ENCODE measurements around the gene CCDC197. TPM values are rescaled to one million over a fixed set of nuclear protein-coding genes. Genes with fewer than 3 reads are reported as not detected.

The CCDC197 gene
- total RNA-seq (2014; rRNA removed; shearing (Covaris generic)), result not detected in 2 replicates
- polyA plus RNA-seq (2015; cell fraction: cytosol; rRNA removed), result not detected in 2 replicates
- not detected in 2 replicates for polyA plus RNA-seq (2015; cell fraction: nucleus; rRNA removed)

DNA sequence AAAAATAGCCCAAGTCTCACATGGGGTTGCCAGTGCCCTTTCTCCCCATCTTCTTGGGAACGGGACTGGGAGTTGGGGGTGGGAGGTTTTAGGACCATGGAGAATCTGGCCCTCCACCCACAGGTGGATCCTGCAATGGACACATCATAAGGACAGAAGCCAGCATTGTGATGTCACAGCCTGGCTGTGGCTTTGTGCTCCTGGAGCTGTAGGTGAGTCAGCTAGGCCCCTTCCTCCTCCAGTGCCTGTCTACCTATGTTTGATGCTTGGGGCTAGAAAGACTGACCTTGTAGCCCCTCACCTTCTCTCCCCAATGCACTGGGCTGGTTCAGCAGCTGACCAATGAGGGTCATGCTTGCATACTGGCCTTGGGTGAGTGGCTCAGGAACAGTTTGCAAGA, at the start of gene CCDC197:
Gene CCDC197, plus strand, starts transcription at position 220 of the 400 bp plus-strand sequence. CDS start 831 bp downstream, outside the sequence.
- DNase-seq (ENCODE audit: low read depth), result peak; percentile 31

GRCh38 chr14:93949511-93950075, 47.5 kb upstream of the CCDC197 start:
- DNase-seq (ENCODE audit: low read depth), result no peak

- no peak for DNase-seq (ENCODE audit: low read depth)
Observed at GRCh38 chr14:93950948-93951634, 46.0 kb upstream of the CCDC197 start.

- DNase-seq (ENCODE audit: low read depth), result peak; percentile 21
Observed at GRCh38 chr14:93951635-93952540, 45.2 kb upstream of the CCDC197 start.

GRCh38 chr14:93952829-93953228, 44.3 kb upstream of the CCDC197 start:
- DNase-seq (ENCODE audit: low read depth), result no peak

DNA sequence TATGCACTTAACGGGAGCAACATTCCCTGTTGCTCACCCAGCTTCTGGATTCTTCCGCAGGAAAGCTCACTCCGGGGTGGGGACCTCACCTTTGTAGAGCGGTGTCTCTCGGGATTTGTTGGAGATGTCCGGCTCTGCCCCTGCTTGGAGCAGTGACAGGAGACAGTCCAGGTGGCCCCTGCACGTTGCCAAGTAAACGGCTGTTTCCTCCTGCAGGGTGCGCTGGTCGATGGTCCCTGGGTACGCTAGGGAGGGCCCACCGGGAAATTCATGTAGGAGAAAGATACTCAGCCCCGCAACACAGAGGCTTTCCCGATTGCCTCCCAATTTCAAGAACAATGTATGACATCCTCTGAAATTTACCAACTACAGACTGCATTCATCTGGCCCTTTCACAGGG, 43.8 kb upstream of the CCDC197 start:
- DNase-seq (ENCODE audit: low read depth), result no peak

- no peak for DNase-seq (ENCODE audit: low read depth)
Observed at GRCh38 chr14:93953739-93954515, 43.2 kb upstream of the CCDC197 start.

GRCh38 chr14:93954516-93954830, 42.6 kb upstream of the CCDC197 start:
- DNase-seq (ENCODE audit: low read depth), result no peak

- no peak for DNase-seq (ENCODE audit: low read depth)
Observed at GRCh38 chr14:93954900-93955849, 41.9 kb upstream of the CCDC197 start.

GRCh38 chr14:93955850-93956481, 41.1 kb upstream of the CCDC197 start:
- DNase-seq (ENCODE audit: low read depth), result no peak

DNA sequence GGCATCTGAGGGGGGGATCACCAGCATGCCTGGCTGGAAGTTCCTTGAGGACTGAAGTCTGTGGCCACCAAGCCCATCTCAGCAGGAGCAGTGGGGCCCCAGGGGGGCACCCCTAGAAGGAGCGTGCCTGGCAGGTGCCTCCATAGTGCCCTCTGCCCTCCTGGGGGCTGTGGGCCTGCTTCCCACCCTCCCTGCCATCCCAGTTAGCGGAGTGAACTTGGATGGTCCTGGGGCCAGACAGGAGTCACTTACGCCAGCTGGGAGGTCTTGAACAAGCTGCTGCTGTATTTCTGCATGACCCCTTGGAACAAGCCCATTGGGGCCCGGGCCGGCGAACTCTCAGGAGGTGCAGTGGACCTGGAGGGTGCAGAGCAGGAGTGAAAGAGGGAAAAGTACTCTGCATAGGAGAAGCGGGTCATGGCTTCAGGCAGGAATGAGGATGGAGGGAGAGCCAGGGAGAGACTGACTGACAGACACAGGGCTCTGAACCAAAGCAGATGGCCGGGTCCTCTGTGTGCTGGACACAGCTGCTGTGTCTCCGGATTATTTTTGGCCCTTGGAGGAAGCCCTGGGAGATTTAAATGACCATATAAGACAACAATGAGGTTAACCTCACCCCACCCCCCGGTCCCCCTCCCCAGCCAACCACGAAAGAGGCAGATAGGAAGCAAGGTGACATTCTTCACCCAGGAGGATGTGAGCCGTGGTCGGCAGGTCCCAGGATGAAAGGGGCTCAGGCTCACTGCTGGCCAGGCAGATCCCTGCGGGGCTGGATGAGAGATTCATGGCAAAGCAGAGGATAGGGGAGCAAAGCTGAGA, 40.4 kb upstream of the CCDC197 start:
- DNase-seq (ENCODE audit: low read depth), result no peak

DNA sequence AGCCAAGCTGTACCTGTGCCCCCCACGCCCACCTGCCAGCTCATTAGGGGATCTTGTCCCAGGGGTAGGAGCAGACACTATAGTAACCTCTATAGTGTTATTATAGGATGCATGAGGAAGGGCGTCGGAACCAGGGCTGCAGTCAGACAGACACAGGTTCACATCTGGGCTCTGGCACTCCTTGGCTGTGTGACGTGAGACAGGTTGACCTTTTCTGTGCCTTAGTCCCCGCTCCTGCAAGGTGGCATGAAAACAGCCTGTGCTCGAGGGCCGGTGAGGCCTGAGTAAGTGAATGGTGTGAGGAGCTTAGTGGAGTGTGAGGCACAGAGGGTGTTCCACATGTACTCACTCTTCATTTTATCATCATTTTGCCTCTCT, 39.8 kb upstream of the CCDC197 start:
- no peak for DNase-seq (ENCODE audit: low read depth)

GRCh38 chr14:93957751-93958566, 39.1 kb upstream of the CCDC197 start:
- DNase-seq (ENCODE audit: low read depth), result no peak

DNA sequence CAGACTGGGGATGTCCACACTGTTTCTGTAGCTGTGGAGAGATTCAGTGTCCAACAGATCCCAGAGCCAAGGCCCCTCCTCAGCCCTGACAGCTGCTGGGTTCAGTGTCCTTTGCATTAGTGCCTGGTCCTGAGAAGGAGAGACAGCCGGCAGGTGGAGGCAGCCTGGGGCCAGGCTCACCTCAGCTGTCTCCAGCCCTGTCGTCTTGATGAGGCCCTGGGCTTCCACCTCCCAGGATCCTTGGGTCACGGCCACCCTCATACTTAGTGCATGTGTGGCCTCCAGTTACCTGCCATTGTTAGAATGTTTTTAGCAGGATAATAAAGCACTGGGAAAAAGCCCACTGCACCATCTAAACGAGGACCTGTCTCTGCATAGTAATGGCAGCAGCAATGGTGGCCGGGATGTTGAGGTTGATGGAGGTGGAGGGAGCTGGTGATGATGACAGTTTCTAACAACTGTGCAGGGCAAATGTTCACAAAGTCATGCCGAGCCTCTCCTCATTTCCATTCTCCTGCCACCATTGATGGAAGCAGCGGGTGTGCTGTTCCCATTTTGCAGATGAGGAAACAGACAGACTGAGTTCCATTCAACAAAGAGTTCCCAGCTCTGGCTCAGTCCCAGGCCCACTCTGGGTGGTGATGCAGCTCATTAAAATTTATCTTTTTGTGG, 38.4 kb upstream of the CCDC197 start:
- no peak for DNase-seq (ENCODE audit: low read depth)

- DNase-seq (ENCODE audit: low read depth), result peak; percentile 99
Observed at GRCh38 chr14:93959239-93960107, 37.6 kb upstream of the CCDC197 start.

- DNase-seq (ENCODE audit: low read depth), result no peak
Observed at GRCh38 chr14:93960108-93960475, 37.0 kb upstream of the CCDC197 start.
